ENCODE measurements around the gene RAB1B.

The RAB1B gene

DNA sequence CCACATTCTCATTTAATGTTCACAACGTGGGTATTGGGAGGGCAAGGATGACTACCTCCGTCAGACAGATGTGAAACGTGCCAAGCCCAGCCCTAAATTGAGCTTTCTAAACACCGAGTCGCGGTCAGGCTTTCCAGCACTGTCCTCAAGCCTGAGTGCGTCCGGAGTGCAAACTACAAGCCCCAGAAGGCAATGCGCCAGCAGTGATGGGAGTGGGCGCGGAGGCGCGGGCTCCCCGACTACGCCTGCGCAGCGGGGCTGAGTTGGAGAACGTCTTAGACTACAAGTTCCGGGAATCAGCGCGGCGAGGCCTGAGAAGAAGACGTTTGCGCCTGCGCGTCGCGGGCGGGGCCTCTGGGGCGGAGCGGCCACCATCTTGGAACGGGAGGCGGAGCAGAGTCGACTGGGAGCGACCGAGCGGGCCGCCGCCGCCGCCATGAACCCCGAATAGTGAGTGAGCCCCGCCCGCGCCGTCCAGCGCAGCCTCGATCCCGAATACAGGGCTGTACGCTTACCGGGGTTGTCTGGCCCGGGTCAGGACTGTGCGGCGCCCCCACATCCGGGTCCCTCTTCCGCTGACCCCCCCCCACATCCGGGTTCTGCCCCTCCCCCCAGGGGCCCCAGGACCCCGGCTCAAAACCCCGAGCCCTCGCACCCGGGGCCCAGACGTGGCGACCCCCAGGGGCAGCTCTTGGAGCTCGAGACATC is at the start of gene RAB1B:
Gene RAB1B, plus strand, starts transcription at position 396 of the 708 bp plus-strand sequence. Its CDS starts 41 bp downstream, at position 437.
- peak; percentile 100 for DNase-seq (ENCODE audit: low read depth, low spot score)

DNA sequence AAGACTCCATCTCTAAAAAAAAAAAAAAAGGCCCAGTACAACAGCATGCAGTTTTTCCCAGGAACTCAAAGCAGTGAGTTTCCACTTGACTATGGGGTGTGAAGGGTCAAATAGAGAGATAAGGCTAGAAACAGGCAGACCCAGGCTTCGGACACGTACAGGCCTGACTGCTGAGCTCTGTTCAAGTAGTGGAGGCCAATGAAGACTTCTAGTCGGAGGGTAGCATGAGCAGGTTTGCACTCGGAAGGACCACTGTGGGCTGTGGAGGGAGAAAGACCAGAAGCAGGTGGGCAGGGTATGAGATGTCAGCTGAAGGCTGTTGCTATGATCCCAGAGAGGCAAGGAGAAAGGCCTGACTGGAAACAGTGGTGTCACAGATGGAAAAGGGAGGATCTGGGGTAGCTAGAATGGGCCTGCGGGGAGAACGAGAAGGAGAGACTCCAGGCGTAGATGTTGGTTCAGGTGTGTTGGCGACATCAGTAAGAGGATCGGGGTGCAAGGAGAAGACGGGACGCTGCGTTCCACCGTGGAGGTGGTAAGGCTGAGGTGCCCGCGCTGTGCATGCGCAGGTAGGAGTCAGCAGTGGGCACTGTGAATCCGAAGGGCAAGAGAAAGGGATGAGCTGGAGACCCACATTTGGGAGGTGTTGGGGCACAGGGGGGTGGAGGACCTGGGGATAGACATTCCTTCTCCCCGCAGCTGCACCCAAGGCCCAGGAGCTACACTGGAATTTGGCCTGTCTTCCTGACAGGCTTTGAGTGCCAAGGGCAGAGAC is 49.4 kb upstream of the RAB1B start:
- DNase-seq (ENCODE audit: low read depth, low spot score): no peak

DNA sequence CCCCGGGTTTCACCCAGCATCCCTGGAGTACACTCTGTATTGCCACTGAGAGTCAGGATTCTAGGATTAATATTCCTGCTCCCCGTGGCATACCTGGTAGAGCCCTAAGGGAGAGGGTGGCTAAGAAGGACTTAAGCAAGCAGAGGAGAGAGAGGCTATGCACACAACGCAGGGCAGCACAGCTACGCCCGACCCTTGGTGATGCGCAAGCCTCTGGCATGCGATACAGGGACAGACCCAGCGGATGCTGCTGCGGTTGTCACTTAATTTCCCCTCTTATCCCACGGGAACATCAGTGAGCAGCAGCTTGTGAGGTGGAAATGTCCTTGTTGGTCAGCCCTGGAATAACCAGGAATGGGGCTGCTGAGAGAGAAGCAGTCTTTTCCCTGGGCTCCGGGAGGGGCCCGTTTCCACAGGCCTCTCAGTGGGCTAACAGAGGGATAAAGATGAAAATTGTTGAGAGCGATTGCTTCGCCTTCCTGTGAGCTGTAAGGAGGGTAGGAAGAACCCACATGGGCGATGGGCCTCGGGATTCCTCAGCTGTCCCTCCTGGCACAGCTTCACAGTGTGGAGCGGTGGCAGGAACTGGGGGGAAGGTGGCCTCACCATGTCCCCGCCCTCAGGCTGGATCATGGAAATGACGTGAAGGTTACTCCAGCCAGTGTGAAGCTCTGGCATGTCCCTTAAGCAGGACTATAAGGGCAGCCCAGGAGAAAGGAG is 48.4 kb upstream of the RAB1B start:
- no peak for DNase-seq (ENCODE audit: low read depth, low spot score)

DNA sequence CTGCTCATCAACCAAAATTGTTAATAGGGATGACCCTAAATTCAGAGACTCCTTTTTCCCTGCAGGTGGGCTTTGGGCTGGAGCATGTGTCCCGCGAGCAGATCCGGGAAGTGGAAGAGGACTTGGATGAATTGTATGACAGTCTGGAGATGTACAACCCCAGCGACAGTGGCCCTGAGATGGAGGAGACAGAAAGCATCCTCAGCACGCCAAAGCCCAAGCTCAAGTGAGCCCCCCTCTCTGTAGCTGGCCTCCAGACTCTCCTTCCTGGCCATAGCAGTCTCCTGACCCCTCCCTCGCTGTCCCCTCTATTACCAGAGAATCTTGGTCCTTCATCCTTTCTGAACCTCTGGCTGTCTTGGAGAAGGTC is 47.9 kb upstream of the RAB1B start:
- DNase-seq (ENCODE audit: low read depth, low spot score): no peak

DNA sequence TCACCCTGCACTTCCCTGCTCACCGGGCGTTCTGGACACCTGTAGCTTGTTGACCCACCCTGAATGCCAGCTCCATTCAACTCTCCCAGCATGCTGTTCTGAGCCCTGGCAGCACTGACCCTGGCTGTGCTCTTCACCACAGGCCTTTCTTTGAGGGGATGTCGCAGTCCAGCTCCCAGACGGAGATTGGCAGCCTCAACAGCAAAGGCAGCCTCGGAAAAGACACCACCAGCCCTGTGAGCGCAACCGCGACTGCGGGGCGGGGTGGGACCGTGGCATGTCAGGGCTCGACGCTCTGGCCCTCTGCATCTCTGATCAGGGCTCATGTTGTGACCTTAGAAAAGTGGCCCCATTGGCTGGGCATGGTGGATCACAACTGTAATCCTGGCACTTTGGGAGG is 47.4 kb upstream of the RAB1B start:
- DNase-seq (ENCODE audit: low read depth, low spot score): no peak

DNA sequence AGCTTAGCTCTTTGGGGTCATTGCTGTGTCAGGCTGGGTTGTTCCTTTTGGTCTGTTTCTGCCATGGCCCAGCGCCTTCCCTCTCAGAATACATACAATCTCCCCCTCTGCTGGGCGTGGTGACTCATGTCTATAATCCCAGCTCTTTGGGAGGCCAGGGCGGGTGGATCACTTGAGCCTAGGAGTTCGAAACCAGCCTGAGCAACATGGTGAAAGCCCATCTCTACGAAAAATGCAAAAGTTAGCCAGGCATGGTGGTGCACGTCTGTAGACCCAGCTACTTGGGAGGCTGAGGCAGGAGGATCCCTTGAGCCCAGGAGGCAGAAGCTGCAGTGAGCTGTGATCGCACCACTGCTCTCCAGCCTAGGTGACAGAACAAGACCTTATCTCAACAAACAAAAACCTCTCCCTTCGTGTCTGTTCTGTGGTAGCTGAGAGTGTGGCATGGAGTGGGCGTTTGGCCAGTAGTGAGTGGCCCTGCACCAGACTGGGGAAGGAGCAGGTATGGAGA is 46.7 kb upstream of the RAB1B start:
- no peak for DNase-seq (ENCODE audit: low read depth, low spot score)

DNA sequence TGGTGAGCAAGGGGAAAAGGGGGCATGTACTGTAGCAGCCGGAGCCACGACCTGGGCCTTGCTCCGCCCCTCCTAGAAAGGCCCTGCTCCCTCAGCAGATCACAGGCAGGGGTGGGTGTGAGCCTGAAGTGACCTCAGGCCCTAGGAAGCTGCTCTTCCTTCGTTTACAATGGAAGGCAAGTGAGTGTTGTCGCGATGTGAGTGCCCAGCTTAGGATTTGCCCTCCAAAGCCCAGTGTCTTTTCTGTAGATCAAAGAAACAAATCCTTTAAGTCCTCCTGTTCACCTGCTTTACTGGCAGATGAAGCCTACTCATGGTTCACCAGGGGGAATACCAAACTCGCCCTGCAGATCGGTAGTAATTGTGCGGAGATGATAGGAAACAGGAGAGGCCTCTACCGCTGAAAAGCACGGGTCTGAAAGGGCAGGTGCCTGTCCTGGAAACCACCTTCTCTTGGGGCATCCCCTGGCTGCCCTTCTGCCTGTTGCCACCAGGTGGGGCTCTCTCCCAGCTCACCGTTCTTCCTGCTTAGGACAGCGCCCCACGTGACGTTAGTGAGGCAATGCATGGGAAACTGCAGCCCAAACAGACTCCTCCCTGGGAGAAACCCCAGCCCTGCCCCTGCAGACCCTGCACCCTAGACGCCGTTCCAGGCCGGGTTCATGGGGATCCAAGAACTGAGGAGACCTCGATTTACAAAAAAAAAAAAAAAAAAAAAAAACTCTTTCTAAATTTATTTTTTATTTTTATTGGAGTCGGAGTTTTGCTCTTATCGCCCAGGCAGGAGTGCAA is 45.9 kb upstream of the RAB1B start:
- DNase-seq (ENCODE audit: low read depth, low spot score): peak; percentile 84

DNA sequence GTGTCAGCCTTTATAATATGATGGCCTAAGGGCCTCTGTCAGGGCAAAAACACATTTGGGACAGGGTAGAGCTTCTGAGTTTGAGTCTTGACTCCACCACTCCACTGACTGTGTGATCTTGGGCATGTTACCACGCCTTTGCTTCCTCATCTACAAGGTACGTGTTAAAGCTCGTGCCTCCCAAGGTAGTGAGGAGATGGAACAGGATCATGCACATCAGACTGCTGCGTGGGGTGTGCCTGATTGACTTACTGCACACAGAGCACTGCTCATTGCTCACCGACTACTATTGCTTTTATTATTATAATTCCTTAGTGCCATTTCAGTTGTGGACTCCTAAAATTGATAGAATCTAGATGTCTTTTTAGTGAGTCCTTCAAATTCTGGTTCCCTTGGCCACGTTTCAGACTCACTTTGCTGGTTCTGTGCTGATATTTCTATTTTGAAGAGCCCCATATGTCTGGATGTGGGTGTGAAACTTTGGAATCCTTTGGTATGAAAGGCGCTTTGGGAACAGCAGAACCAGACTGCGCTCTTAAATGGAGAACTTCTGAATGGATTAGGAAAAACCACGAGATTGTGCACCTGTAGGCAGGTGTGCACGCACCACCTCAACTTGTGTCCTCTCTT is 44.1 kb upstream of the RAB1B start:
- DNase-seq (ENCODE audit: low read depth, low spot score): no peak

DNA sequence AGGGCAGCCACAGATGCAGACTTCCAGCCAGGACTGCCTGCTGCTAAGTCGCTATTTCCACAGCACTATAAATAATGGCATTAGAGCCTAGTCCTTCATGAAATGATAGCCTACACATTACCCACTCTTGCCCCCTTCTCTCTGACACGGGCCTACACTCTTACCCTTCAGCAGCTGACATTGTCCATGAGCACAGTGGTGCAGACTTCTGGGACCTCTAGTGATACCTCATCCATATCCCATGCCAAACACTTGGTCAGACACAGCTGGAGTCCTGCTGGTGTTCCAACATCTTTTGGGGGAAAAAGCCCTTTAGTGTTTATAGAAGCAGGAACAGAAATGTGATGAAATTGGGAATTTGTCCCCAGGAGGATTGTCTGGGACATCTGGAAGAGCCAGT is 43.4 kb upstream of the RAB1B start:
- DNase-seq (ENCODE audit: low read depth, low spot score): no peak

DNA sequence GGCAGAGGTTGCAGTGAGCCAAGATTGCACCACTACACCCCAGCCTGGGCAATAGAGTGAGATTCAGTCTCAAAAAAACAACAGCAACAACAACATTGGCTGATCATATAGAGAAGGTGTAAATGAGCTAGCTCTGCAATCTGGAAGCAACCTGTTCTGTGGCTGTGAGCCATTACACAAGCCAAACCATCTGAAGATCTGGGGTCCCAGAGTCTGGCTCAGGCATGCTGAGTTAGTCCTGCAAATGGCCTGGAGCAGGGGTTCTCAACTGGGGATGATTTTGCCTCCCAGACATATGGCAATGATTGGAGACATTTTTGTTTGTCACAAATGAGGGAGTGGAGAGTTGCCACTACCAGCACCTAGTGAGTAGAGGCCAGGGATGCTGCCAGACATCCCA is 42.3 kb upstream of the RAB1B start:
- no peak for DNase-seq (ENCODE audit: low read depth, low spot score)

DNA sequence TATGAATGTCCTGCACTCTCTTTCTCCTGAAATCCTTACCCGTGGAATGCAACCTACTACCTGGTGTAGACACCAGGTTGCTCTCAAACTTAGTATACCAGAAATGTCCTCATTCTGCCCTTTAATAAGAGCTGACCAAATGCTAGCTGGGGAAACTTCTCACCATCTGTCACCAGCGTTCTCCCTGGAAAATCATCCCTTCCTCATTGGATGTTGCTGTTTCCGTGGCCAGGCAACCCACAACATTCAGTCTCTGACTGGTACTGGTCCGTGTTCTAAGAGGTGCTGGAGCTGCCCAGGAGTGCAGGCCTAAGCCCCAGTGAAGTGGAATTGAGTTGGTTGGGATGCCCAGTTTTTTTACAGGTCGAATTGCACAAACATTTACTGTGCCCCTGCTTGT is 40.7 kb upstream of the RAB1B start:
- no peak for DNase-seq (ENCODE audit: low read depth, low spot score)

DNA sequence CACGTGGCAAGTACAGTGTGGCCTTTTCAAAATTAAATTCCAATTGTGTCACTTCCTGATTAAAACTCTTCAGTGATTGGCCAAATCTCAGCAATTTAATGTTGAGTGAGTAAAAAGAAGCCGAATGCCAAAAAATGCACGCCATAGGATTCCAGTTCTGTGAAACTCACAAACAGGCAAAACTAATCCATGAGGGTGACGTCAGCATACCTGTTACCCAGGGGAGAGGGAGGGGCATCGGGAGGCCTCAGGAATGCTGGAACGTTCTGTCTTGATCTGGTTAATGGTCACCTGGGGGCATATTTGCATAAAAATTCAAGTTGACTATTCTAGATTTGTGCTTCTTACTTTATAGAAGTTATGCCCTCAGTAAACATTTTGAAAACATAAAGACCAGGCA is 39.9 kb upstream of the RAB1B start:
- DNase-seq (ENCODE audit: low read depth, low spot score): no peak

DNA sequence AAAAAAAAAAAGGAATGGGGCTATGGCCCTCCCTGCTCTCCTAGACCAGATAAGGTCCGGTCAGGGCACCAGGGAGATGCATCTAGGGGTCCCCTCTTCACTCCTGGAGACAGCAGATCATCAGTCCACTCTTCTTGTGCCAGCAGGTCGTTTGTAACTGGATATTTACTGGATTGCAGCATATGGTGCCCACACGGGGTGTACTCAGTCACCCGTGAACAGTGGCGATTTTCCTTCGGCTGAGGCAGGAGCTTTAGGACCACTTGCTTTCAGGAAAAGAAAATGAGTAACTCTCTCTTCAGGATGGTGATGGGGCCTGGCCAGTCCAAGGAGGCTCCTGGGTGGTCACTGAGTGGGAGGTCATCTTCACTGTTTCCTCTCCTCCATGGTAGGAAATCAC is 38.3 kb upstream of the RAB1B start:
- no peak for DNase-seq (ENCODE audit: low read depth, low spot score)

DNA sequence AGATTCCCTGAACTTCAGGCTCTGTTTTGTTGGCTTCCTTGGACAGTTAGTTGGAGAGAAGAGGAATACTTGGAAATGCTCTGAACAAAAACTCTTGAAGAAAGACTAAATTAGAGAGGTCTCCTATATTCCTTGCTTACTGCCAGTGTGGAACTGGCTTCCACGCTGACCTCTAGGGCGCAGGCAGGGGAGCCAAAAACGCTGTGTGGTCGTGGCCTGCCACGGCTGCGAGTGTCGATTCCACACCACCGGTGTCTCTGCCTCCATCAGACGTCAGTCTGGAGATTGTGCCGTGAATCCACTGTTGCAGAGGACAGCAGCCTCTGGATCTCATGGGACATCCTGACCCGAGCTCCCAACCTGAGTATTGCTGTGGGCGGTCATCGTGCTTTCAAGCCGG is 37.5 kb upstream of the RAB1B start:
- no peak for DNase-seq (ENCODE audit: low read depth, low spot score)

DNA sequence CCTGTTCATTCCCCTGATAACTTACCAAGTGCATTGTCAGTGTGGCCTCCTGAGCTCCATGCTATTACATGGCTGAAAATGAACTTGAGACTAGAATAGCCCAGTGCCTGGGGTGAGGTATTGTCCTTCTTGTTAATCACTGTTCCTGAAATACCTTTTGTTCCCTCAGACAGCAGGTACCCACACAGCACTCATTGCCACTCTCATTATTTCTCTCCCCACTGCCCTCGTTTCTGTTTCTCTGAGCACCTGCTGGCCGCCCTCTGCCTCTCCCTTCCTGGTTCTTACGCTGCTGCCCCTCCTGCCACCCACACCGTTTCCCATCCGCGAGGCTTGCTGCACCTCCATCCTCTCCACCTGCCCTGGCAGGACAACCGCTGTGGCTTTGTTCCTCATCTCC is 36.9 kb upstream of the RAB1B start:
- DNase-seq (ENCODE audit: low read depth, low spot score): no peak

DNA sequence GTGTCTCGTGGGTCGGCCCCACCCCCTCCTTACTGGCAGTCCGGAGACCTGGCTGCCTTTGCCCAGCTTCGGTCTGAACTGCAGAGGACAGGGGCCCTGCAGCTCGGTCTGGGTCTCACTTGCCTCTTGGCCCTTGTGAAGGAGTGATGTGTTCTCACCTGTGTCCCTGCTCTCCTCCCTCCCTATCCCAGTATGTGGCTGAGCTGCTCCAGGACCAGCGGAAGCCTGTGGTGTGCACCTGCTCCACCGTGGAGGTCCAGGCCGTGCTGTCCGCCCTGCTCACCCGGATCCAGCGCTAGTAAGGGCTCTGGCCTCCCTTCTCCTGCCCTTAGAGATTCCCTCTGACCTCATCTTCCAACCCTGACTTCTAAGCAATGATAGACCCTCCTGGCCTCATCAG is 35.7 kb upstream of the RAB1B start:
- no peak for DNase-seq (ENCODE audit: low read depth, low spot score)

DNA sequence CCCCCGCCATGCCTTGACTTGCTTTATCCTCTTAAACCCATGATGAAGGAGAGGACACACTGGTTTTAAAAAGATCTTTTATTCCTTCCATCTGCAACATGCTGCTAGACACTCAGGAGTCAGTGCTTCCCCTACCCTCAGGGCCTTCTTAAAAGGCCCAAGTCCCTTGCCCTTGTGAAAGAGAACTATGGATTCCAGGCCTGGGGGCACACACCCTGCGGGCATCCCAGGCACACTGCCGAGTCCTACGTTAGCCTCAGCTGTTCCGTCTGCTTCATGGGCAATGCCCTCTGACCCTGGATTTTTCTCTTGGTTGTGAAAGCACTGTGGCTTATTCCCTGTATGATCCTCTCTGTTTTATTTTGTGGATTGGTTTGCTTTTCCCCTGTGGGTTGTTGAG is 35.1 kb upstream of the RAB1B start:
- DNase-seq (ENCODE audit: low read depth, low spot score): no peak

DNA sequence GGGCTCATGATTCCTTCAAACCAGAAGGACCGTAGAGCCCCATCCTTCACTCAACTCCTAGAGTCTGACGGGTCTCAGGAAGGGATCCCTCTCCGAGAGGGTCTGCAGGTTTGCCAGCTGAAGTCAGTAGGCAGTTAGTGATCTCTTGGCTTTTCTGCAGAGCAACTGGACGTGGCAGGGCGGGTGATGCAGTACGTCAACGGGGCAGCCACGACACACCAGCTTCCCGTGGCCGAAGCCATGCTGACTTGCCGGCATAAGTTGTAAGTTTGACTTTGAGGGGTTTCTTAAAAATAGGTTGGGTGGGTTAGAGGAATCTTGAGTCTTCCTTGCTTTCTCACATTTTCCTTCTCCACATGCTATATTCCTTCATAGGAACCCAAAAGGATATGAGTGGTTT is 33.3 kb upstream of the RAB1B start:
- DNase-seq (ENCODE audit: low read depth, low spot score): no peak

DNA sequence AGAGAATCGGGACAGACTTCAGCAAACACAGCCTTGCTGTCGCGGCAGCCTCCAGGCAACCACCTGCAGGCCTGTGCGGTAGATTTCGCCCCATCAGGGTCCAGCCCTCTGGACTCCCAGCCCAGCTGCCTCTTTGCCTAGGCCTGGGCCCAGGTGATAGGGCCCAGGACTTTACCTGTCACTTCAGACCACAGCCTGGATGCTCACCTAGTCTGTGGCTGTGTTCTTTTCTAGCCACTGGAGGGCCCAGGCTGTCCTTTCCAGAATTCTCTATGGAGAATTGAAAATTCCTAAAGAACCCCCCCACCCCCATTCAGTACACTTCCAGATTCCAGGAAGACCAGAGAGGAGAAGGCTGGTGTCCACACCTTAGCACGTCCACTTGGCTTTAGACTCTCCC is 30.6 kb upstream of the RAB1B start:
- DNase-seq (ENCODE audit: low read depth, low spot score): no peak

DNA sequence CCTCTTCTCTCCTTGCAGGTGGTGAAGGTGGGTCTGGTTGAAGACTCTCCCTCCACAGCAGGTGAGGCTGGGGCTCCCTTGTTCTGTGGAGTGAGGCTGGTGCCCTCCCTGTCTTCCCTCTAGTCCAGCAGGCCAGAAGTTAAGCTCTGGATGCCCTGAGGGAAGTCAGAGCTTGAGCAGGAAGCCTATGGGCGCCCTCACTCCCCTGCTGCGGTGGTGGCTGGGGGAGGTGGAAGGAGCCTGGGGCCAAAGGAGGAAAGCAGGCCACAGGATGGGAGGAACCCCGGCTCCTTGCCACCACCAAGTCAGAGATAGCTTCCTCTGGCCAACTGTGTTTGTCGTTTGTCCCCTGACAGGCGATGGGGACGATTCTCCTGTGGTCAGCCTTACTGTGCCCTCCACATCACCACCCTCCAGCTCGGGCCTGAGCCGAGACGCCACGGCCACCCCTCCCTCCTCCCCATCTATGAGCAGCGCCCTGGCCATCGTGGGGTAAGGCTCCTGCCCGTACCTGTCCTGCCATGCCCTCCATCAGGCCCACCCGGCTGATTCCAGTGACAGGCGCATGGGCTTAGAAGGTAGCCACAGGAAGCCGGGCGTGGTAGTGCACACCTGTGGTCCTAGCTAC is 29.5 kb upstream of the RAB1B start:
- DNase-seq (ENCODE audit: low read depth, low spot score): no peak

DNA sequence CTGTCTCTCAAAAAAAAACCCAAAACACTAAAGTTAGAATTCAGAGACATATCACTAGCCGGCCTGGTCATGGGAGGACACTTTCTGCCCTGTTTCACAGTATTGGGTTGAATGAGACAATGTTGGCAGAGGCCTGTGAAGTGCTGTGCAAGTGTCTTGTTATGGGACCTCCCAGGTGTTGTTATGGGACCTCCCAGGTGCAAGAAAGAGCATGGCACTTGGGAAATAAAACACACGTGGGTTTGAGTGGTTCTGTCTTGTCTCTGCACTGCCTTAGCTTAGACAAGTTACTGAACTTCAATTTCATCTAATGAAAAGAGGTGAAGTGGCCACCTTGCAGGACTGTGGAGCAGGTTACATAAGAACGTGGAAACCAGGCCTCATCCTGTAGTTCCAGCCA is 28.9 kb upstream of the RAB1B start:
- no peak for DNase-seq (ENCODE audit: low read depth, low spot score)

Measured in activated CD4-positive, CD25-positive, alpha-beta regulatory T cell treated with anti-CD3 and anti-CD28 coated beads, Interleukin-2, amount 50 U/mL, for 16 hours (primary cell).